HL-60 (cell line): ENCODE results near the gene COPS8.

ENCODE experiments used
- DNase-seq, 2 experiments: peaks; one replicate each; pipeline ENCODE4 v3.0.0-alpha.2; 2010 to 2020; ENCODE audit warnings: low read depth in 1 of 2, low spot score in 1 of 2
- H3K27ac ChIP-seq: fragments of 250-450 bp; sonication (Bioruptor Pico); replicated peaks from 2 replicates; pipeline ENCODE4 v1.5.1; 2020; ENCODE audit warnings: mild to moderate bottlenecking, moderate library complexity
- H3K27me3 ChIP-seq: fragments of 250-450 bp; sonication (Bioruptor Pico); 2 replicates; pipeline ENCODE4 v1.5.1; 2021; ENCODE audit warnings: mild to moderate bottlenecking, moderate library complexity; ENCODE audit not compliant: insufficient read depth, poor library complexity, severe bottlenecking
- H3K4me3 ChIP-seq: replicated peaks from 2 replicates; pipeline ENCODE4 v1.5.1; 2011; ENCODE audit warnings: mild to moderate bottlenecking, control low read depth, low read length; ENCODE audit not compliant: insufficient read depth
- GABPA ChIP-seq: IDR thresholded peaks from 2 replicates; pipeline ENCODE4 v1.6.1; 2012; ENCODE audit warnings: low read depth
- POLR2AphosphoS5 ChIP-seq: IDR thresholded peaks from 2 replicates; pipeline ENCODE4 v1.6.1; 2012; ENCODE audit warnings: low read depth
- SPI1 ChIP-seq: IDR thresholded peaks from 2 replicates; pipeline ENCODE4 v1.6.1; 2012; ENCODE audit warnings: low read depth, mild to moderate bottlenecking, borderline replicate concordance
- TF ChIP-seq, protein P1 (sequence below): IDR thresholded peaks from one replicate; pipeline ENCODE4 v1.5.1; 2011; ENCODE audit warnings: low read length, control low read depth, inconsistent platforms; ENCODE audit not compliant: insufficient read depth
- TF ChIP-seq, protein P2 (sequence below): IDR thresholded peaks from 2 replicates; pipeline ENCODE4 v1.6.1; 2012; ENCODE audit warnings: low read depth; ENCODE audit not compliant: insufficient replicate concordance

Gene COPS8

DNA sequence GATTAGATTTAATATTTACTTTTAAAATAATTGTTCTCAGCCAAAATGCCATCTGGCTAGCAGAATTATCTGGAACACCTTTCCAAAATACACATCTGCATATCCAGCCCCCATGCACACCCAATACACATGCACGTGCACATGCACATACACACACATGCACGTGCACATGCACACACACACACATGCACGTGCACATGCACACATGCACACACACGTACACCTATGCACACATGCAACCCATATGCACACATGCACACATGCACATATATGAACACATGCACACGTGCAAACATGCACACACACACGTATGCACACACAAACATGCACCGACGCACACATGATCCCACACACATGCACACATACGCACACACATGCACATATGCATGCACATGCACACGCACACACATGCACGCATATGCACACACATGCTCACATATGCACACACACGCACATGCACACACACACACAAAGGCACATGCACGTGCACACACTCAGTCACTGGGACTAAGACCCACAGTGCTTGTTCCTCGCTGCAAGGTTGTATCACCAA, 53.5 kb downstream of the COPS8 start:
- Histone ChIP-seq H3K27me3 (no peaks in the 10 kb centered on the region), H3K27ac (no peak overlapping the region), H3K4me3 (no peak overlapping the region)
- TF ChIP-seq POLR2AphosphoS5 = no peak
- TF ChIP-seq, protein P1, sequence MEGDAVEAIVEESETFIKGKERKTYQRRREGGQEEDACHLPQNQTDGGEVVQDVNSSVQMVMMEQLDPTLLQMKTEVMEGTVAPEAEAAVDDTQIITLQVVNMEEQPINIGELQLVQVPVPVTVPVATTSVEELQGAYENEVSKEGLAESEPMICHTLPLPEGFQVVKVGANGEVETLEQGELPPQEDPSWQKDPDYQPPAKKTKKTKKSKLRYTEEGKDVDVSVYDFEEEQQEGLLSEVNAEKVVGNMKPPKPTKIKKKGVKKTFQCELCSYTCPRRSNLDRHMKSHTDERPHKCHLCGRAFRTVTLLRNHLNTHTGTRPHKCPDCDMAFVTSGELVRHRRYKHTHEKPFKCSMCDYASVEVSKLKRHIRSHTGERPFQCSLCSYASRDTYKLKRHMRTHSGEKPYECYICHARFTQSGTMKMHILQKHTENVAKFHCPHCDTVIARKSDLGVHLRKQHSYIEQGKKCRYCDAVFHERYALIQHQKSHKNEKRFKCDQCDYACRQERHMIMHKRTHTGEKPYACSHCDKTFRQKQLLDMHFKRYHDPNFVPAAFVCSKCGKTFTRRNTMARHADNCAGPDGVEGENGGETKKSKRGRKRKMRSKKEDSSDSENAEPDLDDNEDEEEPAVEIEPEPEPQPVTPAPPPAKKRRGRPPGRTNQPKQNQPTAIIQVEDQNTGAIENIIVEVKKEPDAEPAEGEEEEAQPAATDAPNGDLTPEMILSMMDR = no peak
- TF ChIP-seq SPI1 = no peak
- TF ChIP-seq, protein P2, sequence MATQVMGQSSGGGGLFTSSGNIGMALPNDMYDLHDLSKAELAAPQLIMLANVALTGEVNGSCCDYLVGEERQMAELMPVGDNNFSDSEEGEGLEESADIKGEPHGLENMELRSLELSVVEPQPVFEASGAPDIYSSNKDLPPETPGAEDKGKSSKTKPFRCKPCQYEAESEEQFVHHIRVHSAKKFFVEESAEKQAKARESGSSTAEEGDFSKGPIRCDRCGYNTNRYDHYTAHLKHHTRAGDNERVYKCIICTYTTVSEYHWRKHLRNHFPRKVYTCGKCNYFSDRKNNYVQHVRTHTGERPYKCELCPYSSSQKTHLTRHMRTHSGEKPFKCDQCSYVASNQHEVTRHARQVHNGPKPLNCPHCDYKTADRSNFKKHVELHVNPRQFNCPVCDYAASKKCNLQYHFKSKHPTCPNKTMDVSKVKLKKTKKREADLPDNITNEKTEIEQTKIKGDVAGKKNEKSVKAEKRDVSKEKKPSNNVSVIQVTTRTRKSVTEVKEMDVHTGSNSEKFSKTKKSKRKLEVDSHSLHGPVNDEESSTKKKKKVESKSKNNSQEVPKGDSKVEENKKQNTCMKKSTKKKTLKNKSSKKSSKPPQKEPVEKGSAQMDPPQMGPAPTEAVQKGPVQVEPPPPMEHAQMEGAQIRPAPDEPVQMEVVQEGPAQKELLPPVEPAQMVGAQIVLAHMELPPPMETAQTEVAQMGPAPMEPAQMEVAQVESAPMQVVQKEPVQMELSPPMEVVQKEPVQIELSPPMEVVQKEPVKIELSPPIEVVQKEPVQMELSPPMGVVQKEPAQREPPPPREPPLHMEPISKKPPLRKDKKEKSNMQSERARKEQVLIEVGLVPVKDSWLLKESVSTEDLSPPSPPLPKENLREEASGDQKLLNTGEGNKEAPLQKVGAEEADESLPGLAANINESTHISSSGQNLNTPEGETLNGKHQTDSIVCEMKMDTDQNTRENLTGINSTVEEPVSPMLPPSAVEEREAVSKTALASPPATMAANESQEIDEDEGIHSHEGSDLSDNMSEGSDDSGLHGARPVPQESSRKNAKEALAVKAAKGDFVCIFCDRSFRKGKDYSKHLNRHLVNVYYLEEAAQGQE = no peak
- TF ChIP-seq GABPA = no peak
- no peak for DNase-seq

DNA sequence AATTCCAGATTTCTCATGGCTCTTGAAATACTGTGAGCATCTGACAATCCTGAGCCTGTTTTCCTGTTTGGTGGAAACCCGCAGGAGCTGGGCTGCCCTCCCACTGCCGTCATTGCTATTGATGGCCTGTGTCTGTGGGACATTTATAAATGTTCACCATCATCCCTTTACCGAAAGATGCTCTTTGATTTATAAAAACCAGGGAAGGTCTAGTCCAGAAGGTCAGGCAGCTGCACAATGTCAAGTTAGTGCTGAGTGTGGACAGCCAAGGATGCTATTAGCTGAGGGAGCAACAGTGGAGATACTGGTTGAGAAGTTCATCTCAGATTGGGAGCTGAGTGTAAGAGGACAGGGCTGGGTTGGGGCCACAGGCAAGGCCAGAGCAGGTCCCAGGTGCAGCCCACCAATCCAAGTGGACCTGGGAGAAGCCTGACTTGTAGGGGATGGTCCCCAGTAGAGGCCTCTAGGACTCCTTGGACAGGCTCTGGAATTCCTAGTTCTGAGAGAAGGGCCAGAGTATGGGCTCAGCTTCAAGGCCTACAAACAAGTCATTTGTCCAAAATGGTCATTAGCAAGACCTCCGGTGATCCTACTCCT, 55.1 kb downstream of the COPS8 start:
- H3K27me3 ChIP-seq = no peaks in the 10 kb centered on the region
- no peak overlapping the region for H3K4me3 ChIP-seq
- TF ChIP-seq SPI1 (no peak), GABPA (no peak), POLR2AphosphoS5 (no peak)
- TF ChIP-seq, protein P1 = no peak
- TF ChIP-seq, protein P2 = no peak
- H3K27ac ChIP-seq = no peak overlapping the region
- no peak for DNase-seq

DNA sequence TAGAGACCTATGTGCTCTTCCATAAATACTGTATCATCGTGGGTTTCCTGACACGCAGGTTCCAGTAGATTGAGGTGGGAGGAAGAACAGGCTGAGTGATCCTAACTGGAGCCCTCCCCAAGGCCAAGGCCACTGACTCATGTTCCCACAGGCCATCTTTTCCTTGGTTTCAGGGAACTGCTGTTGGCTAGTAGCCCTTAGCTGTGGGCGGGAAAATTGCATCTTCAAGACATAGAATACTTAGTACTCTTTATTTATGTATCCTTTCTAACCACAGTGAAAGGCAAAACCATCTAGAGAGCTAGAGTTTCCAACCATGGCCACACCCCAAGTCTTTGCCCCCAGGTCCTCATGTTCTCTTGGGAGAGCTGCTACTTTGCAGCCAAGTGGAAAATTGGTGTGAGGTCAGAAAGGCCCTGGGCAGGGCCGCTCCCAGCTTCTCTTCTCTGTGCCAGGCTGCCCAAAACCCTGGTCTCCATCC, 55.9 kb downstream of the COPS8 start:
- DNase-seq = no peak

More for the DNA sequence above, 55.9 kb downstream of the COPS8 start:
- TF ChIP-seq POLR2AphosphoS5 (no peak), SPI1 (no peak), GABPA (no peak)
- TF ChIP-seq, protein P2 = no peak
- TF ChIP-seq, protein P1 = no peak
- no peak overlapping the region for H3K27ac ChIP-seq
- H3K27me3 ChIP-seq = no peaks in the 10 kb centered on the region
- H3K4me3 ChIP-seq = no peak overlapping the region
